ENCODE data around the gene C1orf232. TPM values are rescaled to one million over a fixed set of nuclear protein-coding genes. Genes with fewer than 3 reads are reported as not detected.

Gene C1orf232
- total and polyA plus RNA-seq, 2 of the 13 experiments (the other 11 are each of a cell fraction or from before 2014, with no cell fraction given): not detected

GRCh38 chr1:26170472-26170821 lies 1.7 kb upstream of the C1orf232 start:
- no peaks in the 10 kb centered on the region for H3K36me3 ChIP-seq (replicated peaks in 1 of 2; ENCODE audit: control insufficient read depth in 1 of 2, insufficient read depth in 2 of 2, low read length in 2 of 2)
- in situ Hi-C loops (cut with HindIII; ENCODE audit: extremely low pct_ligation_motif_present, low pct_unique_long_range_greater_than_20kb): no loop called here
- BruUV-seq (replicated peaks): no TSS peak
- peak overlapping the region; percentile 83 to 91 (median 90) for H3K4me3 ChIP-seq (replicated peaks in 1 of 3; ENCODE audit: insufficient read depth in 1 of 3, low read depth in 2 of 3, low read length in 3 of 3)
- peak; percentile 4; the same call in 1 of the 3 replicates for ATAC-seq
- WGBS (ENCODE audit: low lambda C conversion rate): 30% methylated on average over 8 of the region's 9 CpGs
- intact Hi-C loops (cut with micrococcal nuclease; ENCODE audit: unreplicated experiment): no loop called here
- peak overlapping the region; percentile 60 for H3K27ac ChIP-seq (ENCODE audit: extremely low read length, insufficient read depth, low read length)
- ChIA-PET POLR2A (interaction anchor here (0.6 to 1.6 kb wide), 9 partner anchors 8 to 350 kb away, joined by 3 to 31 read pairs (median 3); partner anchors contain the start of genes CEP85, MTFR1L and PDIK1L), CTCF (ENCODE audit: low intra/inter-chr PET ratio, low total read pairs) (interaction anchor here (2.3 kb wide), 1 partner anchor 63 kb away, joined by 11 read pairs; the partner anchor contains the start of gene CEP85)
- H3K79me2 ChIP-seq (ENCODE audit: insufficient read depth, low read length): peaks cover 7% of the 10 kb centered on the region
- no peak for FAIRE-seq
- no peak for DNase-seq (ENCODE audit: low spot score)
- peaks cover 21% of the 10 kb centered on the region for H3K4me1 ChIP-seq (ENCODE audit: insufficient read depth, low read length)
- no peaks in the 10 kb centered on the region for H3K9me3 ChIP-seq (ENCODE audit: low read length)
- peaks cover 0 to 6% of the 10 kb centered on the region in 2 experiments; a peak in 3 of 5 replicates for H3K27me3 ChIP-seq (ENCODE audit: control insufficient read depth in 1 of 2, insufficient read depth in 2 of 2, low read length in 2 of 2)
- TF ChIP-seq KLF13 (CRISPR knock-in tag; IDR thresholded peaks at IDR 0.05): no peak
- no peak for TF ChIP-seq ARHGAP35 (CRISPR knock-in tag; IDR thresholded peaks at IDR 0.05; ENCODE audit: borderline replicate concordance)
- no peak for TF ChIP-seq ZNF318 (CRISPR knock-in tag; IDR thresholded peaks at IDR 0.05)
- no peak for TF ChIP-seq GABPB1 (CRISPR knock-in tag; IDR thresholded peaks at IDR 0.05)
- no peak for TF ChIP-seq ZSCAN25 (CRISPR knock-in tag; IDR thresholded peaks at IDR 0.05)
- no peak for TF ChIP-seq GPBP1L1 (CRISPR knock-in tag; IDR thresholded peaks at IDR 0.05)
- peak overlapping the region; percentile 88 for H3K9ac ChIP-seq (ENCODE audit: insufficient read depth, low read depth, low read length)
- no peak overlapping the region for H2AFZ ChIP-seq (ENCODE audit: low read length)
- H3K4me2 ChIP-seq (ENCODE audit: low read depth, low read length): peak overlapping the region; percentile 94
- H4K20me1 ChIP-seq (ENCODE audit: insufficient read depth, low read length): no peaks in the 10 kb centered on the region

All from HepG2 (cell line).